Astrocyte (in vitro differentiated cells and primary cell): ENCODE measurements around the gene ZEB2.

Experiments
- CTCF ChIP-seq: IDR thresholded peaks from 2 replicates; pipeline ENCODE4 v1.5.1; 2011; ENCODE audit warnings: low read depth, mild to moderate bottlenecking, inconsistent platforms, low read length, moderate library complexity; ENCODE audit not compliant: insufficient read depth
- EZH2 ChIP-seq: IDR thresholded peaks from 2 replicates; pipeline ENCODE4 v1.6.1; 2012; ENCODE audit warnings: mild to moderate bottlenecking, low read length, inconsistent platforms; ENCODE audit not compliant: insufficient read depth

GRCh38 chr2:144354953-144355352, 165.0 kb downstream of the ZEB2 start:
- TF ChIP-seq CTCF (no peak), EZH2 (no peak)
